ENCODE data around the gene ZNF516. TPM values are rescaled to one million over a fixed set of nuclear protein-coding genes. Genes with fewer than 3 reads are reported as not detected.

ZNF516 gene
- polyA plus RNA-seq, 3 donors: 5.0 to 41.9 (median 8.6) TPM

DNA sequence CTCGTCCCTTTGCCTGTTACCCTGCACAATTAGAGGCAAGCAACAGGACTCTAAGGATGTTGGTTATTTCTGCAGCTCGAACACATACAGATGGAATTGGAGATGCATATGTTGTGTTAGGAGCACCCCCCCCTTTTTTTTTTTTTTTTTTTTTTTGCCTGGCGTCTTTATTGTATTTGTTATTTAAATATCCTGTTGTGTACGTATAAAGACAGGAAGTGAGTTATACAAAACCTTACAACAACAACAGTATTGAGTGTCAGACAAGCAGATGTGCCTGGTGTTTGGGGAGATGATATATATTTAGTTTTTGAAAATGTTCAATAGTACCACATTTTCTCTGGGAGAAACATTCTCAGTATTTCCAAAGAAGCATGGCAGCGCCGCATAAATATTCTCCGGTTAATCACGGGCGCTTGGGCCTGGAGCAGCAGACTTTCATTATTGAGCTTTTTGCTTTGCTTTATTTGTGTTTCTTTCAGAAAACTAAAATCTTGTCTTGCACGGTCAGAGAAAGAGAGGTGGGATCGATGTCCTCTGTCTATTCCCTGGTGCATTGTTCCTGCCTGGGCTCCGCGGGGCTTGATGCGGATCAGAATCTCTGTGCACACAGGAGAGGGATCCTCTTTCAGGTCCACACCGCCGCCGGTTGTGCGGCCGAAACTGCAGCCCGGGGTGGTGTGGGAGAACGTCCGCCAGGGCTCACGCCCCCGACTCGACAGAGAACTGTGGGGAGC lies 23.2 kb upstream of the ZNF516 start:
- peak overlapping the region; percentile 79 for H2AFZ ChIP-seq (ENCODE audit: insufficient read depth, low read depth, low read length, poor library complexity, severe bottlenecking)
- peak overlapping the region; percentile 50 to 93 (median 84) for H3K27ac Mint-ChIP-seq

GRCh38 chr18:76515576-76515975 lies 20.5 kb upstream of the ZNF516 start:
- H3K4me1 Mint-ChIP-seq: peaks cover 23% of the 10 kb centered on the region
- DNase-seq: no peak
- Histone ChIP-seq H3K9ac (ENCODE audit: insufficient read depth, low read length, poor library complexity, severe bottlenecking) (no peak overlapping the region), H2AFZ (ENCODE audit: insufficient read depth, low read depth, low read length, poor library complexity, severe bottlenecking) (no peak overlapping the region), H3K27me3 (ENCODE audit: control insufficient read depth in 2 of 2, insufficient read depth in 2 of 2, low read length in 2 of 2) (no peaks in the 10 kb centered on the region), H3K4me3 (replicated peaks in 1 of 3; ENCODE audit: low read depth in 2 of 3, low read length in 3 of 3) (no peak overlapping the region), H3K27ac (ENCODE audit: low read depth in 1 of 2, low read length in 2 of 2) (no peak overlapping the region), H3K4me1 (ENCODE audit: control insufficient read depth in 1 of 2, insufficient read depth in 2 of 2, low read length in 2 of 2) (peaks cover 15 to 23% of the 10 kb centered on the region in 2 donors), H3K79me2 (ENCODE audit: insufficient read depth, low read length) (no peaks in the 10 kb centered on the region), H3K4me2 (replicated peaks; ENCODE audit: extremely low read depth, low read length, poor library complexity, severe bottlenecking) (no peak overlapping the region), H3K36me3 (replicated peaks in 1 of 2; ENCODE audit: control insufficient read depth in 1 of 2, insufficient read depth in 2 of 2, low read length in 2 of 2) (no peaks in the 10 kb centered on the region), H3K9me3 (replicated peaks in 1 of 2; ENCODE audit: control insufficient read depth in 1 of 2, insufficient read depth in 1 of 2, low read length in 2 of 2) (no peaks in the 10 kb centered on the region), H4K20me1 (ENCODE audit: insufficient read depth, low read length) (no peaks in the 10 kb centered on the region)
- peaks cover 0 to 2% (median 0%) of the 10 kb centered on the region in 3 donors for H3K27me3 Mint-ChIP-seq (ENCODE audit: low read depth in 3 of 3)
- no peaks in the 10 kb centered on the region for H3K36me3 Mint-ChIP-seq
- no peak for TF ChIP-seq CTCF (IDR thresholded peaks at IDR 0.05)
- peak overlapping the region in 1 of 7 donors; percentile 12 for H3K27ac Mint-ChIP-seq
- intact Hi-C loops (cut with micrococcal nuclease): no loop called here
- no peak overlapping the region for H3K4me3 Mint-ChIP-seq
- no CpG with 5 or more reads among the region's 3 CpGs for WGBS (ENCODE audit: insufficient coverage)
- H3K9me3 Mint-ChIP-seq: peaks cover 0 to 3% (median 0%) of the 10 kb centered on the region in 7 donors

More for the DNA sequence above, 23.2 kb upstream of the ZNF516 start:
- no peaks in the 10 kb centered on the region for H4K20me1 ChIP-seq (ENCODE audit: insufficient read depth, low read length)
- H3K9ac ChIP-seq (ENCODE audit: insufficient read depth, low read length, poor library complexity, severe bottlenecking): peak overlapping the region; percentile 62
- no peaks in the 10 kb centered on the region for H3K9me3 Mint-ChIP-seq
- TF ChIP-seq CTCF (IDR thresholded peaks at IDR 0.05): no peak
- 9% methylated on average over 17 of the region's 25 CpGs for WGBS (ENCODE audit: insufficient coverage)
- H3K4me1 Mint-ChIP-seq: peaks cover 27% of the 10 kb centered on the region
- peak overlapping the region; percentile 53 to 77 (median 74) for H3K4me3 ChIP-seq (replicated peaks in 1 of 3; ENCODE audit: low read depth in 2 of 3, low read length in 3 of 3)
- no peaks in the 10 kb centered on the region for H3K9me3 ChIP-seq (replicated peaks in 1 of 2; ENCODE audit: control insufficient read depth in 1 of 2, insufficient read depth in 1 of 2, low read length in 2 of 2)
- peaks cover 15 to 27% of the 10 kb centered on the region in 2 donors for H3K4me1 ChIP-seq (ENCODE audit: control insufficient read depth in 1 of 2, insufficient read depth in 2 of 2, low read length in 2 of 2)
- H3K36me3 Mint-ChIP-seq: no peaks in the 10 kb centered on the region
- peak overlapping the region; percentile 94 to 95 for H3K4me3 Mint-ChIP-seq
- H3K4me2 ChIP-seq (replicated peaks; ENCODE audit: extremely low read depth, low read length, poor library complexity, severe bottlenecking): peak overlapping the region; percentile 77
- intact Hi-C loops (cut with micrococcal nuclease): no loop called here
- DNase-seq: peak; percentile 42 to 62 (median 54)
- H3K36me3 ChIP-seq (replicated peaks in 1 of 2; ENCODE audit: control insufficient read depth in 1 of 2, insufficient read depth in 2 of 2, low read length in 2 of 2): no peaks in the 10 kb centered on the region
- H3K27ac ChIP-seq (ENCODE audit: low read depth in 1 of 2, low read length in 2 of 2): peak overlapping the region; percentile 6 to 70
- no peaks in the 10 kb centered on the region for H3K79me2 ChIP-seq (ENCODE audit: insufficient read depth, low read length)
- peaks cover 0 to 2% (median 2%) of the 10 kb centered on the region in 3 donors for H3K27me3 Mint-ChIP-seq (ENCODE audit: low read depth in 3 of 3)
- no peaks in the 10 kb centered on the region for H3K27me3 ChIP-seq (ENCODE audit: control insufficient read depth in 2 of 2, insufficient read depth in 2 of 2, low read length in 2 of 2)
